ENCODE measurements around the gene LPP.

LPP gene

GRCh38 chr3:188139466-188139865, 14.5 kb upstream of the LPP start:
- DNase-seq = no peak

- no peak for DNase-seq
Observed at GRCh38 chr3:188146219-188146618, 7.7 kb upstream of the LPP start.

GRCh38 chr3:188147782-188148181, 6.2 kb upstream of the LPP start:
- DNase-seq = no peak

- DNase-seq = no peak
Observed at GRCh38 chr3:188148318-188148717, 5.6 kb upstream of the LPP start.

- no peak for DNase-seq
Observed at GRCh38 chr3:188149587-188149986, 4.4 kb upstream of the LPP start.

GRCh38 chr3:188150982-188151381, 3.0 kb upstream of the LPP start:
- no peak for DNase-seq

GRCh38 chr3:188151438-188151837, 2.5 kb upstream of the LPP start:
- no peak for DNase-seq

- peak in 1 of 2 experiments; percentile 52 for DNase-seq
Observed at GRCh38 chr3:188152660-188153436, 1.1 kb upstream of the LPP start.

- peak in 1 of 2 experiments; percentile 74 for DNase-seq
Observed at GRCh38 chr3:188153437-188154013, 432 bp upstream of the LPP start.

- DNase-seq = no peak
Observed at GRCh38 chr3:188154809-188155574, 1.0 kb downstream of the LPP start.

GRCh38 chr3:188156056-188156455, 2.1 kb downstream of the LPP start:
- DNase-seq = no peak

- no peak for DNase-seq
Observed at GRCh38 chr3:188157407-188157806, 3.5 kb downstream of the LPP start.

- no peak for DNase-seq
Observed at GRCh38 chr3:188157971-188158370, 4.0 kb downstream of the LPP start.

GRCh38 chr3:188158731-188159310, 4.9 kb downstream of the LPP start:
- no peak for DNase-seq

GRCh38 chr3:188160751-188161150, 6.8 kb downstream of the LPP start:
- no peak for DNase-seq

GRCh38 chr3:188164248-188164687, 10.3 kb downstream of the LPP start:
- no peak for DNase-seq

- no peak for DNase-seq
Observed at GRCh38 chr3:188165596-188165995, 11.6 kb downstream of the LPP start.

GRCh38 chr3:188166441-188166840, 12.5 kb downstream of the LPP start:
- no peak for DNase-seq

GRCh38 chr3:188168186-188168585, 14.2 kb downstream of the LPP start:
- no peak for DNase-seq

GRCh38 chr3:188168648-188169047, 14.7 kb downstream of the LPP start:
- DNase-seq = no peak

GRCh38 chr3:188169830-188170455, 16.0 kb downstream of the LPP start:
- DNase-seq = no peak

- no peak for DNase-seq
Observed at GRCh38 chr3:188170461-188171459, 16.8 kb downstream of the LPP start.
